Hematopoietic multipotent progenitor cell treated with erythropoietin and hydrocortisone succinate and interleukin-3 and kit ligand, for 4 days (in vitro differentiated cells): ENCODE data around the gene STAB1.

ENCODE experiments used
- DNase-seq: peaks from one replicate; pipeline ENCODE4 v3.0.0-alpha.2; 2015

Gene STAB1

DNA sequence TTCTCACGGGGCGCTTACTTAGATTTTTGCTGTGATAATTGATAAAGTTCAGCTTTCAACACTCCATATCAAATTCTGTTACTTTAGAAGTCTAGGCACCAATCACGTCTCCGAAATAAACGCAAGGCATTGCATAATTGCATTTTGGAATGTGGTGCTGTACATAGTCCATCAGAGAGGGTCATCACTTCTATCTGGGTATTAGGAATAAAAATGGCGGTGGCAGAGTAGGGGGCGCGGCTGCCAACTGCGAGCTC, 40.9 kb downstream of the STAB1 start:
- no peak for DNase-seq

DNA sequence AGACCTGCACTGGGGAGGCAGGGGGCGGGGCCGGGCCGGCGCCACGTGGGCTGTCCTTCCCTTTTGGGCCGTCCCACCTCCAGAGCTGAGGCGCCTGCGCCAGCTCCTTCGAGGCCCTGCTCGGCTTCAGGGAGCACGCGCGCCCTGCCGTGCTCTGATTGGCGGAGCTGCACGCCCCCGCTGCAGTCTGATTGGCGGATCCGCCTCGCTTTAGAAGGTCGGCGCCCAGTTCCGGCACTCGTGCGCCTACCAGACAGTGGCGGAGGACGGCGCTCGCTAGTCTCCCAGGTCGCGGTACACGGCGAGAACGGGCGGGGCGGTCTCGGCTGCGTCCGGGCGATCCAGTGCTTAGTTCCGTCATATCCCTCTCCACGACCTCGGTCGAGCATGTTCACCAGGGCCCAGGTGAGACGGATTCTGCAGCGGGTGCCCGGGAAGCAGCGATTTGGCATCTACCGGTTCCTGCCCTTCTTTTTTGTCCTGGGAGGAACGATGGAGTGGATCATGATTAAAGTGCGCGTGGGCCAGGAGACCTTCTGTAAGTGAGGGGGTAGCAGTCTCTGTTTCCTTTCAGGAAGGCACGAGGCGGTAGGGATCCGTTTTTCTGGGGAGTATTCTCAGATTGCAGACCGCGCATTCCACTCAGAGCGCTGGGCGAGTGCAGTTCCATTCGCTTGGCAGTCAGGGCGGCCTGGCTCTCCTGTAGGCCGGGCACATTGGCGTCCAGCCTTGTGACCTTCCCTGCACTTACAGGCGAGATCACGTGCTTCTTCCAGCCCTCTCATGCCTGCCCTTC, 41.4 kb downstream of the STAB1 start, which contains the start of gene UQCC5:
UQCC5 (plus strand) TSS at position 237 of the 796 bp plus-strand sequence; CDS start at position 388, 151 bp downstream.
- peak; percentile 99 for DNase-seq

DNA sequence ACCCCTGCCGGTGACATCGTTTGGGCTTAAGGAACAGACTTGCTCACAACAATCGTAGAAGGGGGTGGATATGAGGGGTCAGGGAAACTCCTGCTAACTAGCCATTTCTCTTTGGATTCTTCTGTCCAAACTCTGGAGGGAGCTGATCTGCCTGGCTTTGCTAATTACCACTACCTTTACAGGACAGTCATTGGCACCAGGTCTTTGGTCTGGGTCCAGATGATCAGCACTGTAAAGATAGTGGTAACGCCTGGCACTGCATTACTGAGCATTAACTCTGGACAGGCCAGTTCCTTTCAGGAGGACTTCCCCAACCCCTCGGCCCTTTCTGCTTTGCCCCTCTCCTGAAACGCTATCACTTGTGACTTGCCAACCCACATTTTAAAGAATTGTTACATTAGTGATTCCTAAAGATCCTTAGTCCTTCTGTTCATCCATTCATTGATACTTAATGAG, 42.1 kb downstream of the STAB1 start:
- no peak for DNase-seq

DNA sequence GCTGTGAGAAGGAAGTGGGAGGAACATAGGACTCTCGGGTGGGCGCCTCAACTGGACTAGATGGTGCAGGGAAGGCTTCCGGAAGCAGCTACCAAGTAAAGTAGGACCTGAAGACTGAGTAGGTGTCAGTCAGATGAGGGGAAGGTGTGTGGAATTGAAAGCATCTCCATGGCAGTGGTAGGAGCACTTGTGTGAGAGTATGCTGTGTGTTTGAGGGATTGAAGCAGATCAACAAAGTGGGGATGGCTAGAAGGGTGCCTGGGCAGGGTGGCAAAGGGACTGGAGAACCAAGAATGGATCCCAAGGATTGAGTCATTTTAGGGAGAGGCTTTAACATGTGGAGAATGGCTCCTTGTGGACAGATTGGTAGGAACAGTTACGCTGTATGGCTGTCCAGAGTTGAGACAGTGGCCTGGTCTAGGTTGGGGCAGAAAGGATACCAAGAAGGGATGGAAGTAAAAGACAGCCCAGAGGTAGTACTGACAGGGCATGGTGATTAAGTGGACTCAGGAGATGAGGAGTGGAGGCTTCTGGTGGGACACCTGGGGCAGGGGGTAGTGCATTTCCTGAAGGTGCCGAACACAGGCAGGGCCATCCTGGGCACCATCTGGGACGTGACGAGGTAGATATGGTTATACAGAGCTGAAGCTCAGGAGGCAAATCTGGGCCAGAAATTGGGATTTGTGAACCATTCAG, 42.7 kb downstream of the STAB1 start:
- no peak for DNase-seq

DNA sequence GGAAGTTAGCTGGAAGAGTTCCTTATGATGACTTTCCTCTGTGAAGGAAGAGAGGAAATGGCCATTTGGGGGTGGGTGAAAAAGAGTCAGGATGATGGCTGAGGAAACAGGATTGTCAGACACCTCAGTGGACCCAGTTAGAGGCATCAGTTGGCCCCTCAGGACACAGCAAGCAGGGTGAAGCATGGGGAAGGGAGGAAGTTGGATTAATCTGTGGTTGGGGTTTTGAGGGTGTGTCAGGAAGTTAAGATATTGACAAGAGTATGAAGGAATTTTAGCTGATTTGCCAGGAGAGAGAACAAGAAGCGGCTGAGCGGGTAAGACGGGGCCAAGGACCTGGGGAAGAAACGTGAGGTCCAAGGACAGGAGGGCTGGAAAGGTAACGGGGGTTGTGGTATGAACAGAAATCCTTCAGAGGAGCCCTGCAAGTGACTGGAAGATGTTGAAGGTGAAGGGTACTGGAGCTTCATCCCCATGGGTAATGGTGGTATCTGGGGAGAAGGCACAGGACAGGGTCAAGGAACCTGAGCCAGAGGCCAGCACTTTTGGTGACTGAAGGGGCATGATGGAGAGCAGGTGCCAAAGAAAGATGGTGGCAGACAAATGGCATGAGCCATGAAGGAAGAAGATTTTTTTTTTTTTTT, 44.0 kb downstream of the STAB1 start:
- peak; percentile 42 for DNase-seq

DNA sequence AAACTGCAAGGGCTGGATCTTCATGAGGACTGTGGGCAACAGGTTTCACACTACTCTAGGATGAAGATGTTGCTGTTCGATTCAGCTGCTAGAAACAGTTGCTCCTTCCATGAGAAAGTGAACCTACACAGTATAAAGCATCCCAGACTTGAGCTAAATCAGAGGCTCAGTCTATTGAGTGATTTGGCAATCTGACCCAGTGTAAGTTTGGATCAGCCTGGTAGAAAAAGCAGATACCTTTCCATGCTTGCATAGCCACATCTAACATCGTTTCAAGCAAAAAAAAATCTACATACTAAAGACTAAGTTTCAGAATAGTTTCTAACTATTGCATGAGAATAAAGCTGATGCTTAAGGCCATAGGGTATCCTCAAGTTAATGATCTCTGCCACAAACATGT, 45.9 kb downstream of the STAB1 start:
- no peak for DNase-seq

DNA sequence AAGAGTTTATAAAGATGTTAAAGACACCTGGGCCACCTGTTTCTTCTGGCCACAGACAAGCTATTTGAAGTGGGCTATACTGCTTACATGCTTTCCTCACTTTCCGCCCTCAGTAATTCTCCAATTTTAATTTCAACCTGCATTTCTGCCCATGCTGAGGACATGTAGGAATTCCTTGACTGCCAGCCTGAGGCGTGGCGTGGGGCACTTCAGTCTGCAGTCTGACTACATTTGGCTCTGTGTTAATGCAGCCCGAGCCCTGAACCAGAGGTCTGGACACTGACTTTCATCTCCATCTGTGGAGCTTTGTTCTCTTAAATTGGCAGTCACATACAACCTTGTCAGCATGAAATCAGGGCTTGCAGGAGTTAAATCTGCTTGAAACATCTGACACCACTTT, 49.8 kb downstream of the STAB1 start:
- DNase-seq = no peak

DNA sequence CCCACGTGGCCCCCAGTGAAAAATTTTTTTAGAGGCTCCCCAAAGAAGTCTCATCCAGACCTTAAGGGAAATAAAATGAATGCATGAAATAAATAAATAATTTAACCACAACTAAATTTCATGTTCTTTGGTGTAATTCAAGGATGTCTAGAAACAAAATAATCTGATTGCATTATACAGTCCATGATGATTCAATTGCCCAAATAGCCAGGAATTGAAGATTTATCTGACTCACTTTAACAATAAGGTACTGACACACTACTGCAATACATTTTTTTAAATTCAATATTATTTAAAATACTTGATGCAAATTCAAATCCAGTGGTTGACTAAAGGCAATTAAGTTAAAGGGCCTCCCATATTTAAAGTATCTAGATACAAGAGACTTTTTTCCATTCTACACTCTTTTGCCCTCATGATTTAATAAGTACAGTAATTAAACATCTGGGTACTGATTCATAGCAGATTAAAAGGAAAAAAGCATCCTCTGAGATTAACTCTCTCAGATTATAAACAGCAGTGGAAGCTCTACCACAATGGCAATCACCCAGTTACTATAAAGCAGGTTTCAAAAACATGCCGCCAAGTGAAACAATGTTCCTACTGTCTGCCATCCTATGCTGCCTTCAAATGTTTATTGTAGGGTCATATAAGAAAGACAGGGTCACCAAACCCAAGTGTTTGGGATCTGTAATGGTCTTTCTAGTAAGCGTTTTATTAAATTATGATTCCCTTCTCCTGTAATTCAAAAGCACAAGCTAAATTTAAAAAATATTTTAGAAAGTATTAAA, 51.2 kb downstream of the STAB1 start:
- DNase-seq = no peak

DNA sequence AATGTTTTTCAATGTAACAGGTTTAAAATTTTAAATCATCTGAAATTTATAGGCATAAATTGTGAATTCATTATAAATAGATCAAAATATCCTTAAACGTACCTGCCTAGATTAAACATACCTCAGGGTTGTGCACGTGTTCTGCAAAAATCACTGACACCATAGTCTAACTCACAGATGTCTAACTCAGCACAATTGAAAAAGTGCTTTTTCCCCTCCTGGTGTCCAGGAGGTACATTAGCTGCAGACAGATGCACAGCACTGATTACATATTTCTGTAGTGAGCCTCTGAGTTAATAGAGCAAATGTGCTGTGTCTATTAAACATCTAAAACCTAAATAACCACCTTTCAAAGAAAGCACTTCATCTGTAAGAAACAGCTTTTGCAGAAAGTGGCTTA, 52.0 kb downstream of the STAB1 start:
- no peak for DNase-seq

DNA sequence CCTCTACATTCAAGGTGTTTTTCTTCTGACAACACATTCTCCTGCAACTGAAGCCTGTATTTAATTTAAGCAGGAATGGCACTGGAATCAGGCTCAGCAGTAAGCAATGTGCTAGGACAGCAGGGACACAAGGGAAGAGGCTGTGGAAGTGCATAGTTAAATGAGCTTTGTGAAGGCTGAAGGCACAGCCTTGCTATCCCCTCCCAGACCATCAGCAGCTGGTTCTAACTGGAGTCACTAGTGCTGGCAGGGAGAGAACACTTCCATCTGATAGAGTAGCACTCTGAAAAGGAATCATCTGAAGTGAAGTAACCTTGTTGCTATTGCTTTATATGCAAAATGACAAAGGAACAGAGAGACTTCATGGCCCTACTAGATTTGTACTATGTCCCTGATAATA, 56.0 kb downstream of the STAB1 start:
- DNase-seq = no peak

DNA sequence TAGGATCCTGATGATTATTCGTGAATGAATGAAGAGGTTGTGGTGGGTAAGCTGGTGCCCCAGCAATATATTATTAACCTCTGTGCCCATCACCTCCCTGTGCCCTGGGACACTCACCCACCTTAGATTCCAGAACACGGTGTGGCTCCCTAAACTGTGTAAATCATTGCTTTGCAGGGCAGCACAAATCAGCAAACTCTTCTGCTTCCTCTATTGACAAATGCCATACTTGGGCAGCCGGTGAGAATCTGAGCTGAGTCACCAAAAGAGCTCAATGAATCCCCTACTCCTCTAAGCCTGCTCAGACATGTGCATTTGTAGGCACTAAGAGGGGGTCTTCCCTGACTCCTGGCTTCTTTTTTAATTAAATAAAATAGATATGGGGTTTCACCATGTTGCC, 57.0 kb downstream of the STAB1 start:
- DNase-seq = no peak

DNA sequence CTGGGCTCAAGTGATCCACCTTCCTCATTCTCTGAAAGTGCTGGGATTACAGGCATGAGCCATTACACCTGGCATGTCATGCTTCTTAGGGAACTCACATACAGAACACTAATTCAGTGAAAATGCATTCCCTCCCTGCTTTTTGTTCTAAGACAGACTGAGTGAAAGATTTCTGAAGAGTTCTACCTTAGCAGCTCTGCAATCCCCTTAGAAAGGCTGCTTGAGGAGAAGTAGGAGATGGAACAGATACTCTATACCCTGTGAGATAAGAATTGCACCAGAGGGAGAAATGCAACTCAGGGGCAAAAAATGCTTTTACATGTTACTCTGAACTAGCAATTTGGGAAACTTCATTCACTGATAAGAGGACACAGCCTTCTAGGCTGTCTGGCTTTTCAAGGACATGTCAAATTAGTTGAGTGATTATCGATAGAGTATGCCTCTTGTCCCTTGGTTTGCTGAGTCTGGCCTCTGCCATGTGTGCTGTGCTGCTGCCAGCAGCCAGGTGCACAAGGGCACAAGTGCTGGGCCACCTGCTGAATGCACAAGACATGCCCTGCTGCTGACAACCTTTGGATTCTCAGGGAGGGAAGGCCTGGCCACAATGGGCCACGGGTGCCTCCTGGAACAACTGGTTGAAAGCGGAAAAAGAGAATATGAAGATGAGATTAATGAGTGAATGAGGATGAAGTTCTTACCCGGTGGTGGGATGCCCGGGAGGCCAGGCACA, 59.1 kb downstream of the STAB1 start:
- no peak for DNase-seq

DNA sequence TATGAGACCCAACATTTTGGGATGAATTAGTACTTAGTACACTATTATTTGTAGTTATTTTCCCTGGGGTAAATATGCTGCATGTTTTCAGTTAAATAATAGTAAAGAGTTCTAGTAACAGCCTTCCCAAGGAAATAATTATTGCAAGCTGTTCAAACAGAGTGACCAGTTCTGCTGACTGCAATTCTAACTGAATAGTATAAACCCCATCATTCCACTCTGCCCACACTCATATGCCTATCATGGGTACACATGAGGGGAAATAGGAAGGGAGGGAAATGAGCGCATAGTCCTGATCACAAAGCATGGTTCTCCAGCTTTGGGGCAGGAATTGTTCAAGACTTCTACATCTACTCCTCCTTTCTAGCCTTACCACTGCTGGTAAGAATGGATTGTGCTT, 59.9 kb downstream of the STAB1 start:
- no peak for DNase-seq

DNA sequence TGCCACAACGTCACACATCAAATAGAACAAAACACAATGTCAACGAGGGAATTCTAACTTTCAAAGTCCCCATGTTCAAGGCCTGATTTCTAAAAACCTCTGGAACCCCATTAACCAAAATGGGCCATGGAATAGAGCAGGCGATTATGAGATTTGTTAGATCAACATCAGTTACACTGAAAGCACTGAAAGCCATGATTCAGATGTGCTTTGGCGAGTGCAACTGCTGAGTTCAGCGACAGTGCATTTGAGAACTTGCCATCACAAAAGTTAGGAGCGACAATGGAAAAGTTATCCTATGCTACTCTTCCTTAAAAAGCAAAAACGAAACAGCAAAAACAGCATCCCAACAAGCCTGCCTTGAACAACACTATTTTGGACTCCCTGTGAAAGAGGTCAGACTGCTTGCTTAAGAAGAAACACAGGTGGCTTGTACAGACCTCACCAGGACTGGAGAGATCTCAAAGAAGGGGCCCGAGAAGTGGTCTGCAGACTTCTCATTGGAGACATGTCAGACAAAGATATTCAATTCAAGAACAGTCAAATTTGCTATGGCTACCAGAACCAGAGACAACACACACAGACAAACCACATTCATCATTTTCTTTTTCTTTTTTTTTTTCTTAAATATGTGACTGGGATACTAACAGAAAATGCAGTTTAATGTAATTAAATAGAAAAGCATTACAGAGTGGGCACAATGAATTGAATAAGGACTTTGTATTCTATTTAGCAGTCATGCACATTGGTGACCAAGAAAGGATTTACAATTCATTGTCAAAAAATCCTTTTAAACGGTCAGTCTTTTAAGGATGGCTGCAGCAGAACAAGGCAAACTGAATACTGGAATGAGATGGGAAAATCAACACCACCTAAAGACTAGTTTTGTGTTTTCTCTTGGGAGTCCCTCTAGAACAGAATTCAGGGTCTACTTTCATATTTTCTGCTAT, 62.1 kb downstream of the STAB1 start:
- no peak for DNase-seq

DNA sequence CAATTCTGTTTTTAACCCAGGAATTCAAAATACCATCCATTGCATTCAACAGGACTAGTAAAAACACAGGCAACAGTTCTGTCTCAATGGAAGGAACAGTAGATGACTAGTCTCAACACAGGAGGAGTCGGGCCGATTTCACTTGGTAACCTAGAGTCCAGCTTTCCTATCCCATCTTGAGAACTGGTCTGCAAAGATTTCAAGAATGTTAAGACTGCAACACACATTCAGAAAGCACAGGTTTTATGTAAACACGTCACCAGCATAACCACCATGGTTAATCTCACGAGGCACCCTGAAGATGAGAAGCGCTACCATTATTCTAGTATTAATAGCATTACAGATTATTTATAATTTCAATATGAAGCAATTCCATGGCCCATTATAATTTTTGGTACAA, 63.3 kb downstream of the STAB1 start:
- no peak for DNase-seq

DNA sequence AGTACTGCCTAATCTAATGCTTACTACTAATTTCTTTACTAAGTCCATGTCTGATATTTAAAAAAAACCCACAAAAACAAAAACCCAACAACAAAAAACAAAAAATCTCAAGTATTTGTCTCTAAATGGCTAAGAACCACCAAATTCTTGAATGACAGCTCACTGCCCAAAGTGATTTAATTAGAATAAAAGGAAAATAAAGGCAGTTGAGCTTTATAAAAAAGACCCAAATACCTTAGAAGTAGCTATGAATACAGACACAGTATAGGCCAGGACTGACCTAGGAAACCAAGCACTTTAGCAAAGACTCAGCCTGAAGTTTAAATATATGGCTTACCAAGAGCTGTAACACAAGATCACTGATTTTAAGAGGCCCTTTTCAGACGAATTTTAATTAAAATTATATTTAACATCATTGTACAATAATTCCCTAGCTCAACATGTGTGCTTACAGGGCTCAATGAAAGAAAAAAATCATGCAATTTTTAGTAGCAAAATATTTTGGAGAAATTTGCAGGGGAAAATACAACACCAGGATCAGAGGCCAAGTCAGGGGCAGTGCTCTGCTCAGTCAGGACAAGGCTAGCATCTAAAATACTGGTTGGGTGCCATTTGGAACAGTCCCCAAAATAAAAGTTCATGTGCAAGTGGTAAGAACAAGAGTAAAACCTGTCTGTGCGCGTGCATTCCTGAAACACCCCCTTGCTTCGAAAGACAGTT, 66.0 kb downstream of the STAB1 start:
- DNase-seq = no peak

DNA sequence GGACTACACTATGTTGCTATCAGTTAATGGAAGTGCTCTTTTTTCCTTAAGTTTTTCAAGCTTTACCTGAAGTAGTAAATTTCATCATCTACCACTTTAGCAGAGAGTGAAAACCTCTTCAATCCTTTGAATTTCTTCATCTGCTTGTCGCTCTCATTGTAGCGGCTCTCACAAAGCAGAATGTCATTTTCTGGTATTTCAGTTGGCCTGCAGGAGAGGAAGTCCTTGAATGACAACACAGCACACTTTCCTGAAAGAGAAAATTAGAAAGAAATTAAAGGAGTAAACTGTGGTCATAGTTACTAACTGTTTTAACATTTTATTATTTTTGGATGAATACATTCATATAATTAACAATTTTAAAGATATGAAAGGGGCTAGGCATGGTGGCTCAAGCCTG, 68.8 kb downstream of the STAB1 start:
- no peak for DNase-seq

DNA sequence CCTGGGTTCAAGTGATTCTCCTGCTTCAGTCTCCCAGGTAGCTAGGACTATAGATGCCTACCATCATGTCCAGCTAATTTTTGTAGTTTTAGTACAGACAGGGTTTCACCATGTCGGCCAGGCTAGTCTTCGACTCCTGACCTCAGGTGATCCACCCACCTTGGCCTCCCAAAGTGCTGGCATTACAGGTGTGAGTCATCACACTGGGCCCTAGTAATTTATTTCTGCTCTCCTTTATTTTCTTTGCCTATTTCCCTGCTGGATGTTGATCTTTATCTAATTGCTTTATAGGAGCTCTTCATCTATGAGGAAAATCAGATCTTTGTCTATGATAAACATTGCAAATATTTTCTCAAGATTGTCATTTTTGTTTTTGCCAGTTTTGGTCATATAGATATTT, 72.9 kb downstream of the STAB1 start:
- no peak for DNase-seq

DNA sequence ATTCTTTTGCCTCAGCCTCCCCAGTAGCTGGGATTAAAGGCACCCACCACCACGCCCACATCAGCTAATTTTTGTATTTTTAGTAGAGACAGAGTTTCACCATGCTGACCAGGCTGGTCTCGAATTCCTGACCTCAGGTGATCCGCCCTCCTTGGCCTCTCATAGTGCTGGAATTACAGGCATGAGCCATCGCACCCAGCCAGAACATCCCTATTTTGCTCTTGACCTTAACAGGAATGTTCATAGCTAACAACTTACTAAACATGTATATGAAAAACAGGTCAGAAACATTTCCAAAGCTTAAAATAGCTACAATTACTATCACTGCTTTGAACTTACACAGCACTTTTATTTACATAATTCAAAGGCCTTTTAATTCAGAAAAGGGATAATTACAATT, 74.9 kb downstream of the STAB1 start:
- DNase-seq = no peak

DNA sequence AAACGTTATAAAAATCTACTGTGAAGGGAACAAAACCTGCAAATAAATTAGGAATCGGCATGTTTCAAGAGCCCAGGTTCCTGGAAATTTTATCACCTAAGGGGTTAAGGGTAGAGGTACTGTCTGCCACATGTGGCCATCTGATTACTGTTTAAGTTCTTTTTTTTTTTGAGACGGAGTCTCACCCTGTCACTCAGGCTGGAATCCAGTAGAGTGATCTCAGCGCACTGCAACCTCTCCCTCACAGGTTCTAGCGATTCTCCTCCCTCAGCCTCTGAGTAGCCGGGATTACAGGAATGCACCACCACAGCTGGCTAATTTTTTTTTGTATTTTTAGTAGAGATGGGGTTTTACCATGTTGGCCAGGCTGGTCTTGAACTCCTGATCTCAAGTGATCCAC, 77.1 kb downstream of the STAB1 start:
- DNase-seq = no peak
